Measurements from ENCODE around the gene USP33. TPM values are rescaled to one million over a fixed set of nuclear protein-coding genes. Genes with fewer than 3 reads are reported as not detected.
A peak's percentile ranks its signal among the peaks of the same experiment; 100 is the strongest.
"Not testable (repeated sequence)": the region's sequence is repeated elsewhere in the genome, so short reads cannot be mapped to it uniquely, and the experiment has no call there.

The USP33 gene
- total RNA-seq, 1 donor from 2014 or later, result 23.3 TPM

- ATAC-seq (no peak), DNase-seq (ENCODE audit: low spot score) (no peak)
These were observed 86.6 kb downstream of the USP33 start for GRCh38 chr1:77673030-77673429.

GRCh38 chr1:77672374-77672773, 87.3 kb downstream of the USP33 start:
- ATAC-seq (no peak), DNase-seq (ENCODE audit: low spot score) (no peak)

DNA sequence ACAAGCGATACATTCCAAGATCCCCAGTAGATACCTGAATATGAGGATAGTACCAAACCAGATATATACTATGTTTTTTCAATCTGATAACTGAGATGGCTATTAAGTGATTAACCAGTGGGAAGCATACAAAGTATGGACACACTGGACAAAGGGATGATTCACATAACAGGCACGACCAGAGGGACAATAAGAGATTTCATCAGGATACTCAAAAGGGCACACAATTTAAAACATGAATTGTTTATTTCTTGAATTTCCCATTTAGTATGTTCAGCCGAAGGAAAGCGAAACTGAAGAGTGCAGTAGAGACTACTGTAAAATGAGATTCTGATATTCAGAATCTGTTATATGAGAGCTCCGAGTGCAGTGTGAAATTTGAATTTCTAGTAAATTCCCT, 87.8 kb downstream of the USP33 start:
- DNase-seq (ENCODE audit: low spot score), result no peak
- no peak for ATAC-seq

- DNase-seq (ENCODE audit: low spot score), result no peak
- no peak for ATAC-seq
These were observed 89.3 kb downstream of the USP33 start for GRCh38 chr1:77670330-77670729.

GRCh38 chr1:77668924-77669449, 90.7 kb downstream of the USP33 start:
- ATAC-seq (no peak), DNase-seq (ENCODE audit: low spot score) (no peak)

DNA sequence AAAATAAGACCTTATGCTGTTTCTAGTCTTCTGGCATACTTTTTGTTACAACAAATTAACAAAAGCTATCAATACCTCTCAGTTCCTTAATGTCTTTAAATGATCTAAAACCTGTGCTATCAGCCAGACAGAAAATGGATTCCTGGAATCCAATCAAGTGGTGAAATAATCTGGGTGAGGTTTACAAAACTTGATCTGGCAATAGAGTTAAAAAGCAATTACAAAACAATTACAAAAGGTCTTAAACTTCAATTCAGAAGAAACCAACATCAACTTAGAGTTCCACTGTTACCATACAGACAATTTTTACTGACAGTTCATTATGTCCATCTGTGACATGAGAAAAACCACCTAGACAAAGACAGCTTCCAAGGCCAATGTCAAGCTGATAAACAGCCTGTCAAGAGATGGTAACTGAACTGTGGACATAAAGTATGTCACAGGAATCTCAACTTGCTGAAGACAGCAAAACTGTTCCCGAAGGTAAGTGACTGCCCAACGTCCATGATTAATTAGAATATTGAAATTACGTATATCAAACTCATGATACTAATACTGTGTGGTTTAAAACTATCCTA, 94.6 kb downstream of the USP33 start:
- no peak for DNase-seq (ENCODE audit: low spot score)
- ATAC-seq, result peak; percentile 64

GRCh38 chr1:77661696-77662095, 98.0 kb downstream of the USP33 start:
- ATAC-seq, result peak; percentile 32
- no peak for DNase-seq (ENCODE audit: low spot score)

- no peak for DNase-seq (ENCODE audit: low spot score)
- ATAC-seq, result no peak
These were observed 99.6 kb downstream of the USP33 start for GRCh38 chr1:77659879-77660593.

- ATAC-seq (no peak), DNase-seq (ENCODE audit: low spot score) (no peak)
These were observed 101.4 kb downstream of the USP33 start for GRCh38 chr1:77658271-77658670.

GRCh38 chr1:77655431-77655974, 104.1 kb downstream of the USP33 start:
- peak; percentile 19 for ATAC-seq
- no peak for DNase-seq (ENCODE audit: low spot score)

DNA sequence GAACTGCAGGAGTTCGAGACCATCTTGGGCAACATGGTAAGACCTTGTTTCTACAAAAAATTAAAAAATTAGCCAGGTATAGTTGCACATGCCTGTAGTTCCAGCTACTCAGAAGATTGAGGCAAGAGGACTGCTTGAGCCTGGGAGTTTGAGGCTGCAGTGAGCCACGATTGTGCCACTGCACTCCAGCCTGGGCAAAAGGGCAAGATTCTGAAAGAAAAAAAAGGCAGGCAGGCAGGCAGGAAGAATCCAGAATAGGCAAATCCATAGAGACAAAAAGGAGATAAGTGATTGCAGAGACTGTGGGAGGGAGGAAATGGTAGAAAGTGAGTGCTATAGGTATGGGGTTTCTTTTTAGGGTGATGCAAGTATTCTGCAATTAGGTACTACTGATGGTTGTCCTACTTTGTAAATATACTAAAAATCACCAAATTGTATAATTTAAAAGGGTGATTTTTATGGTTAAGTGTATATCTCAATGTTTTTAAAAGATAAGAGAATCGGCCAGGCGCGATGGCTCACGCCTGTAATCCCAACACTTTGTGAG, 106.6 kb downstream of the USP33 start:
- DNase-seq (ENCODE audit: low spot score) (no peak), ATAC-seq (peak; percentile 76)

DNA sequence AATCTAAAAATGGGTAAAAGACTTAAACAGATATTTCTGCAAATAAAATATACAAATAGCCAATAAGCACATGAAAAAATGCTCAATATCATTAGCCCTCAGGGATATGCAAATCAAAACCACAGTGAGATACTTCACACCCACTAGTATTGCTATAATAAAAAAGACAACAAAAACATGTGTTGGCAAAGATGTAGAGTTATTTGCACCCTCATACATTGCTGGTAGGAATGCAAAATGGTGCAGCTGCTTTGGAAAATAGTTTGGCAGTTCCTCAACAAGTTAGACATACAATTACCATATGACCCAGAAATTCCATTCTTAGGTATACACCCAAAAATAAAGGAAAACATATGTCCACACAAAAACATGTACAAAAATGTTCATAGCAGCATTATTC, 107.4 kb downstream of the USP33 start:
- ATAC-seq, result no peak
- no peak for DNase-seq (ENCODE audit: low spot score)

GRCh38 chr1:77649127-77649526, 110.5 kb downstream of the USP33 start:
- DNase-seq (ENCODE audit: low spot score) (no peak), ATAC-seq (no peak)

GRCh38 chr1:77646224-77646623, 113.4 kb downstream of the USP33 start:
- not testable (repeated sequence) for ATAC-seq

More at GRCh38 chr1:77646224-77646623, 113.4 kb downstream of the USP33 start:
- not testable (repeated sequence) for DNase-seq (ENCODE audit: low spot score)

Other genes with a start within 250 kb of the USP33 start
- gene ZZZ3, start 77.2 kb downstream of the USP33 start, total RNA-seq, result 16.5 TPM
- 8.3 TPM for gene MIGA1, start 19.8 kb upstream of the USP33 start, total RNA-seq
- gene NEXN, start 128.8 kb upstream of the USP33 start, total RNA-seq, result 0.68 TPM
- gene FUBP1, start 219.2 kb upstream of the USP33 start, total RNA-seq, result 23.2 TPM
- gene DNAJB4, start 245.1 kb upstream of the USP33 start, total RNA-seq, result 7.3 TPM